Caki2 (cell line): ENCODE results near the gene ZNF575. TPM values are rescaled to one million over a fixed set of nuclear protein-coding genes. Genes with fewer than 3 reads are reported as not detected.

Experiments used
- DNase-seq: peaks from one replicate; pipeline ENCODE4 v3.0.0-alpha.2; 2015; ENCODE audit warnings: low read depth
- in situ Hi-C: cut with HindIII; loops from 2 replicates; pipeline ENCODE4 v1.10.0; 2016; ENCODE audit warnings: low sequenced_read_pairs, low pct_unique_long_range_greater_than_20kb, mixed read lengths
- total RNA-seq: library from RNA; depleted of rRNA; stranded (reverse); fragments of >200 nt; shearing (Covaris generic); gene quantifications from 2 replicates; pipeline ENCODE4 v1.2.3, GENCODE V29; 2014; ENCODE audit warnings: low replicate concordance; rRNA removed

ZNF575 gene
- total RNA-seq, 1 experiment from 2014 or later = not detected

DNA sequence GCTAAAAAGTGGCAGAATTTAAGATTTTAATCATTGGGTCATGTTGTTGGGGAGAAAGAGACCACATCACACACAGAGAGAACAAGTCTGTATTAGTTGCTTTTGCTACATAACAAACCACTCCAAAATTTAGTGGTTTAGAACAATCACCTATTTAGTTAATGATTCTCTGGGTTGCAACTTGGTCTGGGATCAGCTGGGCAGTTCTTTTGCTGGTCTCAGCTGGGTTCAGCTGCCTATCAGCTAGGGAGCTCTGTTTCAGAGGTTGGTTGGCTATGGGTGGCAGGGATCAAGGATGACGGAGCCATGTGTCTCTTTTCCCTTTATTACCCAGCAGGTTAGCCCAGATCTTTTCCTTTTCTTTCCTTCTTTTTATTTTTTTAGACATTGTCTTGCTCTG lies 51.5 kb downstream of the ZNF575 start:
- in situ Hi-C loops = no loop called here
- no peak for DNase-seq

Other genes starting within 250 kb of the ZNF575 start
- 6.5 and 10.9 TPM in 2 replicates for gene CD177, start 179.5 kb upstream of the ZNF575 start, total RNA-seq
- gene TEX101, start 118.3 kb upstream of the ZNF575 start, total RNA-seq = not detected in 2 replicates
- gene LYPD3, start 67.6 kb upstream of the ZNF575 start, total RNA-seq = 0.78 and 2.6 TPM in 2 replicates
- gene PHLDB3, start 28.4 kb upstream of the ZNF575 start, total RNA-seq = 36.3 and 38.9 TPM in 2 replicates
- 206 and 293 TPM in 2 replicates for gene ETHE1, start 6.0 kb upstream of the ZNF575 start, total RNA-seq
- 53.5 and 73.0 TPM in 2 replicates for gene XRCC1, start 42.3 kb downstream of the ZNF575 start, total RNA-seq
- 1.7 TPM in 1 of 2 replicates, not detected in the other for gene PINLYP, start 42.6 kb downstream of the ZNF575 start, total RNA-seq
- 17.3 and 42.1 TPM in 2 replicates for gene IRGQ, start 62.9 kb downstream of the ZNF575 start, total RNA-seq
- 43.9 and 55.1 TPM in 2 replicates for gene ZNF576, start 63.4 kb downstream of the ZNF575 start, total RNA-seq
- gene SRRM5, start 78.9 kb downstream of the ZNF575 start, total RNA-seq = not detected in 2 replicates
- gene ZNF428, start 86.4 kb downstream of the ZNF575 start, total RNA-seq = 125 and 136 TPM in 2 replicates
- gene CADM4, start 106.7 kb downstream of the ZNF575 start, total RNA-seq = 15.0 and 16.7 TPM in 2 replicates
- 43.4 and 82.3 TPM in 2 replicates for gene PLAUR, start 137.0 kb downstream of the ZNF575 start, total RNA-seq
- gene IRGC, start 182.9 kb downstream of the ZNF575 start, total RNA-seq = not detected in 2 replicates
- gene SMG9, start 221.8 kb downstream of the ZNF575 start, total RNA-seq = 23.4 and 35.9 TPM in 2 replicates
- gene KCNN4, start 247.8 kb downstream of the ZNF575 start, total RNA-seq = 10.7 and 15.4 TPM in 2 replicates